ENCODE measurements around the gene KCNJ14. TPM values are rescaled to one million over a fixed set of nuclear protein-coding genes. Genes with fewer than 3 reads are reported as not detected.
A peak's percentile ranks its signal among the peaks of the same experiment; 100 is the strongest.

The KCNJ14 gene
- polyA plus RNA-seq, 1 of the 3 experiments (the other 2 are of a cell fraction), result 1.2 TPM

DNA sequence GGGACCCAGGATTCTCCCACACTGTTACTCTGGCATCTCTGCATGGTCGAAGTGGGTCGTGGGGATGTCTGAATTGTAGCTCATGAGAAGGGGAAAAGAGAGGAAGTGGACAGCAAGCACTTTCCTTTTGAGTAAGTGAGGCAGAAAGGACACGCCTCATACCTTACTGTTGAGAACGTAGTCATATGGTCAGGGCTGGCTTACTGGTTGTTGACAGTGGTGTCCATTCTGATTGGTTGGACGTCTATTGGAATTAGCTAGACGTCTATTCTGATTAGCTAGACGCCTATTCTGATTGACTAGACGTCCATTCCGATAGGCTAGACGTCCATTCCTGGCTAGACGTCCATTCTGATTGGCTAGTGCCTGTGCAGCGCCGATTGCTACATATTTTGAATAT, 49.5 kb upstream of the KCNJ14 start:
- no peak overlapping the region for H3K4me2 ChIP-seq
- H3K9me3 ChIP-seq, result no peaks in the 10 kb centered on the region
- no peaks in the 10 kb centered on the region for H3K9me2 ChIP-seq
- no peak overlapping the region for H3K9ac ChIP-seq
- TF ChIP-seq RXRA (IDR thresholded peaks at IDR 0.05; ENCODE audit: borderline replicate concordance, low read depth) (no peak), MXI1 (IDR thresholded peaks at IDR 0.05; ENCODE audit: low read depth, low read length) (no peak), GABPA (IDR thresholded peaks at IDR 0.05; ENCODE audit: low read depth) (no peak)
- TF ChIP-seq, protein P1, sequence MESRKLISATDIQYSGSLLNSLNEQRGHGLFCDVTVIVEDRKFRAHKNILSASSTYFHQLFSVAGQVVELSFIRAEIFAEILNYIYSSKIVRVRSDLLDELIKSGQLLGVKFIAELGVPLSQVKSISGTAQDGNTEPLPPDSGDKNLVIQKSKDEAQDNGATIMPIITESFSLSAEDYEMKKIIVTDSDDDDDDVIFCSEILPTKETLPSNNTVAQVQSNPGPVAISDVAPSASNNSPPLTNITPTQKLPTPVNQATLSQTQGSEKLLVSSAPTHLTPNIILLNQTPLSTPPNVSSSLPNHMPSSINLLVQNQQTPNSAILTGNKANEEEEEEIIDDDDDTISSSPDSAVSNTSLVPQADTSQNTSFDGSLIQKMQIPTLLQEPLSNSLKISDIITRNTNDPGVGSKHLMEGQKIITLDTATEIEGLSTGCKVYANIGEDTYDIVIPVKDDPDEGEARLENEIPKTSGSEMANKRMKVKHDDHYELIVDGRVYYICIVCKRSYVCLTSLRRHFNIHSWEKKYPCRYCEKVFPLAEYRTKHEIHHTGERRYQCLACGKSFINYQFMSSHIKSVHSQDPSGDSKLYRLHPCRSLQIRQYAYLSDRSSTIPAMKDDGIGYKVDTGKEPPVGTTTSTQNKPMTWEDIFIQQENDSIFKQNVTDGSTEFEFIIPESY (IDR thresholded peaks at IDR 0.05; ENCODE audit: borderline replicate concordance, low read depth), result no peak
- H3K4me3 ChIP-seq (ENCODE audit: low read depth in 2 of 2, low read length in 1 of 2), result no peak overlapping the region
- no peaks in the 10 kb centered on the region for H4K20me1 ChIP-seq (ENCODE audit: insufficient read depth)
- no peaks in the 10 kb centered on the region for H3K27me3 ChIP-seq (ENCODE audit: insufficient read depth)
- H3K36me3 ChIP-seq (replicated peaks in 1 of 2; ENCODE audit: control insufficient read depth in 1 of 2, insufficient read depth in 2 of 2, low read length in 1 of 2), result no peaks in the 10 kb centered on the region
- WGBS (ENCODE audit: low lambda C conversion rate), result 70% methylated on average over 13 of the region's 13 CpGs
- H2AFZ ChIP-seq (ENCODE audit: low read depth), result no peak overlapping the region
- no peak for DNase-seq
- POLR2A ChIA-PET, result no interaction called here
- no peaks in the 10 kb centered on the region for H3K79me2 ChIP-seq (ENCODE audit: insufficient read depth)
- CTCF ChIA-PET, result interaction anchor here (0.8 kb wide), 1 partner anchor 115 kb away, joined by 3 read pairs; no protein-coding TSS in a partner anchor
- no peak overlapping the region for H3K27ac ChIP-seq (ENCODE audit: low read depth in 2 of 2, low read length in 1 of 2)
- no peaks in the 10 kb centered on the region for H3F3A ChIP-seq (replicated peaks; ENCODE audit: insufficient read depth)
- no peaks in the 10 kb centered on the region for H3K4me1 ChIP-seq (ENCODE audit: control insufficient read depth in 1 of 2, insufficient read depth in 2 of 2, low read depth in 1 of 2, low read length in 1 of 2)

DNA sequence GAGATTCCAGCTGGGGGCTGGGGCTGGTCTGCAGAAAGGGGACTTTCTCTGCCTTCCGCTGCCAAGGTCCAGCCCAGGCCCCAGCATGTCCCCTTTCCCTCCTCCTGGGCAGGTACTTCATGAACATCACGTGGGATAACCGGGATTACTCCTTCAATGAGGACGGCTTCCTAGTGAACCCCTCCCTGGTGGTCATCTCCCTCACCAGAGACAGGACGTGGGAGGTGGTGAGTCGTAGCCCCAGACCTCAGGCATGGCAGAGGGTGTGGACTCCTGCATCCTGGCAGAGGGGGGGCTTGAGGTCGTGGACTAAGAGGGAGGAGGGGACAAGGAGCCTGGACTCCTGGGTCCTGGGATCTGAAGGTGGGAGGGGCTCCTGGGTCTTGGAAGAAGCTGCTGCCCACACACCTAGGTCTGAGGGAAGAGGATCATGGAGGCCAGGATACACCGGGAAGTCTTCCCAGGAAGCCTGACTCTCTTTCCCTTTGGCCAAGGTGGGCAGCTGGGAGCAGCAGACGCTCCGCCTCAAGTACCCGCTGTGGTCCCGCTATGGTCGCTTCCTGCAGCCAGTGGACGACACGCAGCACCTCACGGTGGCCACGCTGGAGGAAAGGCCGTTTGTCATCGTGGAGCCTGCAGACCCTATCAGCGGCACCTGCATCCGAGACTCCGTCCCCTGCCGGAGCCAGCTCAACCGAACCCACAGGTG, 41.3 kb upstream of the KCNJ14 start:
- Histone ChIP-seq H3K4me1 (ENCODE audit: control insufficient read depth in 1 of 2, insufficient read depth in 2 of 2, low read depth in 1 of 2, low read length in 1 of 2) (no peaks in the 10 kb centered on the region; a peak in 1 of 4 replicates), H3K4me2 (no peak overlapping the region), H3K36me3 (replicated peaks in 1 of 2; ENCODE audit: control insufficient read depth in 1 of 2, insufficient read depth in 2 of 2, low read length in 1 of 2) (no peaks in the 10 kb centered on the region), H3K9ac (no peak overlapping the region), H4K20me1 (ENCODE audit: insufficient read depth) (no peaks in the 10 kb centered on the region), H3F3A (replicated peaks; ENCODE audit: insufficient read depth) (no peaks in the 10 kb centered on the region), H3K9me3 (no peaks in the 10 kb centered on the region), H3K27me3 (ENCODE audit: insufficient read depth) (no peaks in the 10 kb centered on the region), H3K79me2 (ENCODE audit: insufficient read depth) (no peaks in the 10 kb centered on the region), H3K4me3 (ENCODE audit: low read depth in 2 of 2, low read length in 1 of 2) (no peak overlapping the region), H2AFZ (ENCODE audit: low read depth) (no peak overlapping the region; the same call in 1 of the 2 replicates), H3K27ac (ENCODE audit: low read depth in 2 of 2, low read length in 1 of 2) (peak overlapping the region in 1 of 2 experiments; percentile 11; a peak in 1 of 4 replicates), H3K9me2 (no peaks in the 10 kb centered on the region)
- TF ChIP-seq GATA2 (CRISPR knock-in tag; IDR thresholded peaks at IDR 0.05) (no peak), JUND (IDR thresholded peaks at IDR 0.05) (no peak), GABPA (IDR thresholded peaks at IDR 0.05; ENCODE audit: low read depth) (no peak), SMC3 (IDR thresholded peaks at IDR 0.05; ENCODE audit: low read depth, low read length) (no peak), TEAD4 (IDR thresholded peaks at IDR 0.05; ENCODE audit: borderline replicate concordance, insufficient read depth) (no peak), FOXJ3 (CRISPR knock-in tag; IDR thresholded peaks at IDR 0.05) (no peak), MEF2A (IDR thresholded peaks at IDR 0.05; ENCODE audit: borderline replicate concordance, low read depth) (no peak)
- TF ChIP-seq, protein P2, sequence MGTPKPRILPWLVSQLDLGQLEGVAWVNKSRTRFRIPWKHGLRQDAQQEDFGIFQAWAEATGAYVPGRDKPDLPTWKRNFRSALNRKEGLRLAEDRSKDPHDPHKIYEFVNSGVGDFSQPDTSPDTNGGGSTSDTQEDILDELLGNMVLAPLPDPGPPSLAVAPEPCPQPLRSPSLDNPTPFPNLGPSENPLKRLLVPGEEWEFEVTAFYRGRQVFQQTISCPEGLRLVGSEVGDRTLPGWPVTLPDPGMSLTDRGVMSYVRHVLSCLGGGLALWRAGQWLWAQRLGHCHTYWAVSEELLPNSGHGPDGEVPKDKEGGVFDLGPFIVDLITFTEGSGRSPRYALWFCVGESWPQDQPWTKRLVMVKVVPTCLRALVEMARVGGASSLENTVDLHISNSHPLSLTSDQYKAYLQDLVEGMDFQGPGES (IDR thresholded peaks at IDR 0.05; ENCODE audit: low read depth, low read length), result no peak
- TF ChIP-seq, protein P3, sequence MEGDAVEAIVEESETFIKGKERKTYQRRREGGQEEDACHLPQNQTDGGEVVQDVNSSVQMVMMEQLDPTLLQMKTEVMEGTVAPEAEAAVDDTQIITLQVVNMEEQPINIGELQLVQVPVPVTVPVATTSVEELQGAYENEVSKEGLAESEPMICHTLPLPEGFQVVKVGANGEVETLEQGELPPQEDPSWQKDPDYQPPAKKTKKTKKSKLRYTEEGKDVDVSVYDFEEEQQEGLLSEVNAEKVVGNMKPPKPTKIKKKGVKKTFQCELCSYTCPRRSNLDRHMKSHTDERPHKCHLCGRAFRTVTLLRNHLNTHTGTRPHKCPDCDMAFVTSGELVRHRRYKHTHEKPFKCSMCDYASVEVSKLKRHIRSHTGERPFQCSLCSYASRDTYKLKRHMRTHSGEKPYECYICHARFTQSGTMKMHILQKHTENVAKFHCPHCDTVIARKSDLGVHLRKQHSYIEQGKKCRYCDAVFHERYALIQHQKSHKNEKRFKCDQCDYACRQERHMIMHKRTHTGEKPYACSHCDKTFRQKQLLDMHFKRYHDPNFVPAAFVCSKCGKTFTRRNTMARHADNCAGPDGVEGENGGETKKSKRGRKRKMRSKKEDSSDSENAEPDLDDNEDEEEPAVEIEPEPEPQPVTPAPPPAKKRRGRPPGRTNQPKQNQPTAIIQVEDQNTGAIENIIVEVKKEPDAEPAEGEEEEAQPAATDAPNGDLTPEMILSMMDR (IDR thresholded peaks at IDR 0.05), result no peak
- POLR2A ChIA-PET, result no interaction called here
- DNase-seq, result no peak
- CTCF ChIA-PET, result interaction anchor here (0.5 to 1.8 kb wide), 3 partner anchors 75 to 787 kb away, joined by 3 read pairs; no protein-coding TSS in a partner anchor
- WGBS (ENCODE audit: low lambda C conversion rate), result 70% methylated on average over 18 of the region's 24 CpGs

Data from SK-N-SH (cell line).